GM12878 (cell line): ENCODE measurements around the gene KLKB1. TPM values are rescaled to one million over a fixed set of nuclear protein-coding genes. Genes with fewer than 3 reads are reported as not detected.

ENCODE experiments used
- ATAC-seq: fragments of 200-7000 bp; cut with Tn5 transposase; 3 replicates; pipeline ENCODE4 v1.9.1; 2020; ENCODE audit warnings: mild to moderate bottlenecking, moderate library complexity
- BruUV-seq: library from RNA; stranded (reverse); fragments of 400-500 nt; replicated peaks from 2 replicates; lab custom pipeline; 2021; lab: Mats Ljungman, UMichigan
- CTCF ChIA-PET: fragments of 300-600 bp; sonication (Branson Sonifier 250); formaldehyde crosslinking; extraction: SDS; loops from one replicate; lab custom pipeline; 2021; ENCODE audit warnings: inconsistent platforms; lab: Yijun Ruan, JAX
- POLR2A ChIA-PET: fragments of 350-600 bp; formaldehyde crosslinking; extraction: SDS; loops from one replicate; lab custom pipeline; 2021; ENCODE audit warnings: inconsistent platforms; lab: Charles Lee
- RAD21 ChIA-PET: fragments of 300-600 bp; sonication (Branson Sonifier 250); formaldehyde crosslinking; loops from one replicate; lab custom pipeline; 2023; ENCODE audit warnings: antibody characterized with exemption; ENCODE audit not compliant: unreplicated experiment; lab: Charles Lee
- SMC1A ChIA-PET: fragments of 300-600 bp; sonication (Branson Sonifier 250); formaldehyde crosslinking; loops from one replicate; lab custom pipeline; 2023; ENCODE audit not compliant: unreplicated experiment, uncharacterized antibody; lab: Charles Lee
- DNase-seq: peaks from one replicate; pipeline ENCODE4 v3.0.0-alpha.2; 2011; ENCODE audit warnings: low read depth, low spot score
- FAIRE-seq: peaks from 3 replicates; lab custom pipeline; 2011; peaks lifted over from hg19 to GRCh38; lab: Jason Lieb, UNC
- H2AFZ ChIP-seq: 2 replicates; pipeline ENCODE4 v1.6.0; 2011; ENCODE audit warnings: low read depth, low read length, control low read depth; ENCODE audit not compliant: control insufficient read depth
- H3K27ac ChIP-seq: 2 replicates; pipeline ENCODE4 v1.5.1; 2011; ENCODE audit warnings: control low read depth; ENCODE audit not compliant: control insufficient read depth, insufficient read depth
- H3K27me3 ChIP-seq, 2 experiments: replicated peaks in 1 of 2; 2 replicates each; pipeline versions ENCODE4 v1.6.0 to v1.6.1; 2011; ENCODE audit warnings: low read length in 1 of 2; ENCODE audit not compliant: control insufficient read depth in 2 of 2, insufficient read depth in 2 of 2
- H3K36me3 ChIP-seq, 2 experiments: 2 replicates each; pipeline ENCODE4 v1.5.1; 2011; ENCODE audit warnings: low read length in 1 of 2; ENCODE audit not compliant: control insufficient read depth in 2 of 2, insufficient read depth in 2 of 2
- H3K4me1 ChIP-seq: 2 replicates; pipeline ENCODE4 v1.6.1; 2011; ENCODE audit warnings: mild to moderate bottlenecking, low read length, moderate library complexity, mixed read lengths; ENCODE audit not compliant: control insufficient read depth, insufficient read depth
- H3K4me2 ChIP-seq: 2 replicates; pipeline ENCODE4 v1.6.0; 2011; ENCODE audit warnings: control low read depth; ENCODE audit not compliant: control insufficient read depth, insufficient read depth
- H3K4me3 ChIP-seq: fragments of 200-600 bp; sonication (generic); 2 replicates; pipeline ENCODE4 v1.5.1; 2016
- H3K79me2 ChIP-seq: 2 replicates; pipeline ENCODE4 v1.6.0; 2011; ENCODE audit warnings: low read length; ENCODE audit not compliant: control insufficient read depth, insufficient read depth
- H3K9ac ChIP-seq: 2 replicates; pipeline ENCODE4 v1.8.0; 2011; ENCODE audit warnings: low read length, control low read depth, mixed read lengths; ENCODE audit not compliant: control insufficient read depth, insufficient read depth
- H3K9me3 ChIP-seq: replicated peaks from 3 replicates; pipeline ENCODE4 v1.5.1; 2011; ENCODE audit warnings: mild to moderate bottlenecking, low read length; ENCODE audit not compliant: control insufficient read depth, insufficient read depth
- H4K20me1 ChIP-seq: 2 replicates; pipeline ENCODE4 v1.6.0; 2011; ENCODE audit not compliant: control insufficient read depth, insufficient read depth
- BRCA1 ChIP-seq: IDR thresholded peaks from 2 replicates; pipeline ENCODE4 v1.6.1; 2011; ENCODE audit warnings: low read depth, low read length, improper control_type of control experiment
- CHD1 ChIP-seq: IDR thresholded peaks from 2 replicates; pipeline ENCODE4 v1.6.1; 2012; ENCODE audit warnings: low read depth, low read length, improper control_type of control experiment
- E4F1 ChIP-seq: fragments of 450-650 bp; IDR thresholded peaks from 2 replicates; pipeline ENCODE4 v1.6.1; 2018; ENCODE audit warnings: borderline replicate concordance, mild to moderate bottlenecking; ENCODE audit not compliant: partially characterized antibody
- EED ChIP-seq: sonication (generic); IDR thresholded peaks from 2 replicates; pipeline ENCODE4 v1.6.1; 2016; ENCODE audit warnings: antibody characterized with exemption, low read depth
- MAX ChIP-seq: IDR thresholded peaks from 2 replicates; pipeline ENCODE4 v1.6.1; 2012; ENCODE audit warnings: low read depth, low read length, improper control_type of control experiment
- PKNOX1 ChIP-seq: fragments of 450-650 bp; IDR thresholded peaks from 2 replicates; pipeline ENCODE4 v1.6.1; 2016; ENCODE audit warnings: mild to moderate bottlenecking
- POLR2A ChIP-seq: IDR thresholded peaks from 2 replicates; pipeline ENCODE4 v1.6.1; 2011; ENCODE audit warnings: low read depth, mild to moderate bottlenecking, low read length
- POLR2AphosphoS2 ChIP-seq: IDR thresholded peaks from 2 replicates; pipeline ENCODE4 v1.6.1; 2011; ENCODE audit warnings: low read depth, mild to moderate bottlenecking, low read length, improper control_type of control experiment, moderate library complexity
- RBBP5 ChIP-seq: fragments of 200-600 bp; sonication (generic); conservative IDR thresholded peaks from 2 replicates; pipeline ENCODE4 v1.6.1; 2016
- SIX5 ChIP-seq: IDR thresholded peaks from 2 replicates; pipeline ENCODE4 v1.6.1; 2011; ENCODE audit warnings: mild to moderate bottlenecking, low read depth, low read length, moderate library complexity; ENCODE audit not compliant: severe bottlenecking
- STAT3 ChIP-seq: IDR thresholded peaks from 2 replicates; pipeline ENCODE4 v1.6.1; 2011; ENCODE audit warnings: low read depth, low read length, improper control_type of control experiment
- YBX1 ChIP-seq: fragments of 450-650 bp; IDR thresholded peaks from 2 replicates; pipeline ENCODE4 v1.6.1; 2016; ENCODE audit warnings: antibody characterized with exemption
- ZBTB11 ChIP-seq: fragments of 450-650 bp; formaldehyde crosslinking; IDR thresholded peaks from 2 replicates; pipeline ENCODE4 v1.5.0; 2022; ENCODE audit warnings: mild to moderate bottlenecking, missing genetic modification characterization
- WGBS: methylation state at CpG from one replicate; pipeline ENCODE4 v1.1.6; 2016; ENCODE audit warnings: low lambda C conversion rate; ENCODE audit not compliant: insufficient replicate concordance, insufficient coverage; ENCODE audit errors: missing lambda C conversion rate; 5-methylcytosine and 5-hydroxymethylcytosine counted together
- in situ Hi-C: fragments of 300-500 bp; cut with MboI; formaldehyde crosslinking; loops from 9 replicates; pipeline ENCODE4 v1.14.3; 2018; ENCODE audit warnings: mixed read lengths
- intact Hi-C: fragments of 100-400 bp; cut with micrococcal nuclease; formaldehyde crosslinking; loops from one replicate; pipeline ENCODE4 v1.14.2; 2022; ENCODE audit not compliant: unreplicated experiment
- polyA plus RNA-seq, 11 experiments: library from polyadenylated mRNA; depleted of rRNA in 4 of 11; unstranded in 6 of 11; stranded (reverse) in 5 of 11; fragments of >200 nt; fragmentation: Nextera tagmentation in 4 of 11; fragmentation: Illumina TruSeq in 1 of 11; extraction: Ambion mirVana in 4 of 11; extraction: Trizol in 1 of 11; gene quantifications; 1 replicate in 1 of 11; 2 replicates in 10 of 11; pipeline versions ENCODE4 v1.2.1 to v1.2.3, GENCODE V29; 2011 to 2016; ENCODE audit warnings: inconsistent platforms in 2 of 11, missing spikeins in 2 of 11, low read depth in 1 of 11
- total RNA-seq, 4 experiments: library from RNA; depleted of rRNA in 3 of 4; stranded (reverse); fragments of >200 nt in 3 of 4; fragmentation: Illumina TruSeq in 1 of 4; extraction: Trizol in 1 of 4; gene quantifications; 2 replicates each; pipeline versions ENCODE4 v1.2.1 to v1.2.3, GENCODE V29; 2013 to 2021

Gene KLKB1
- total and polyA plus RNA-seq, 10 of the 15 experiments (the other 5 are each of a cell fraction or from before 2014, with no cell fraction given) = 0.04 TPM; not detected in 9

GRCh38 chr4:186203406-186203805 lies 23.9 kb upstream of the KLKB1 start:
- Histone ChIP-seq H3K4me3 (no peak overlapping the region), H3K27ac (no peak overlapping the region), H3K9ac (no peak overlapping the region), H3K9me3 (no peaks in the 10 kb centered on the region), H3K27me3 (no peaks in the 10 kb centered on the region), H3K36me3 (no peaks in the 10 kb centered on the region), H3K4me2 (no peak overlapping the region), H3K4me1 (no peaks in the 10 kb centered on the region), H3K79me2 (no peaks in the 10 kb centered on the region), H2AFZ (no peak overlapping the region), H4K20me1 (no peaks in the 10 kb centered on the region)
- intact Hi-C loops = no loop called here
- no TSS peak for BruUV-seq
- CTCF ChIA-PET = no interaction called here
- RAD21 ChIA-PET = no interaction called here
- in situ Hi-C loops = no loop called here
- ATAC-seq = no peak
- no peak for DNase-seq
- POLR2A ChIA-PET = no interaction called here
- no peak for FAIRE-seq
- 84% methylated on average over 12 of the region's 12 CpGs for WGBS
- TF ChIP-seq EED (no peak), CHD1 (no peak), RBBP5 (no peak), POLR2A (no peak), BRCA1 (no peak), STAT3 (no peak), POLR2AphosphoS2 (no peak), MAX (no peak)
- SMC1A ChIA-PET = no interaction called here

GRCh38 chr4:186204103-186204559 lies 23.2 kb upstream of the KLKB1 start:
- CTCF ChIA-PET = no interaction called here
- Histone ChIP-seq H3K4me2 (no peak overlapping the region), H3K36me3 (no peaks in the 10 kb centered on the region), H3K27ac (no peak overlapping the region), H3K4me3 (no peak overlapping the region), H3K4me1 (no peaks in the 10 kb centered on the region), H3K79me2 (no peaks in the 10 kb centered on the region), H3K27me3 (no peaks in the 10 kb centered on the region), H2AFZ (no peak overlapping the region), H3K9ac (no peak overlapping the region), H3K9me3 (no peaks in the 10 kb centered on the region), H4K20me1 (no peaks in the 10 kb centered on the region)
- DNase-seq (no peak), FAIRE-seq (no peak), ATAC-seq (no peak)
- intact Hi-C loops (no loop called here), in situ Hi-C loops (no loop called here)
- RAD21 ChIA-PET = no interaction called here
- POLR2A ChIA-PET = no interaction called here
- SMC1A ChIA-PET = no interaction called here
- WGBS = 83% methylated on average over 27 of the region's 45 CpGs
- no TSS peak for BruUV-seq
- no peak for TF ChIP-seq YBX1
- TF ChIP-seq ZBTB11 (CRISPR knock-in tag) = no peak
- TF ChIP-seq E4F1 = no peak
- no peak for TF ChIP-seq SIX5
- no peak for TF ChIP-seq PKNOX1
